ENCODE data around the gene SLC24A3.

Gene SLC24A3

DNA sequence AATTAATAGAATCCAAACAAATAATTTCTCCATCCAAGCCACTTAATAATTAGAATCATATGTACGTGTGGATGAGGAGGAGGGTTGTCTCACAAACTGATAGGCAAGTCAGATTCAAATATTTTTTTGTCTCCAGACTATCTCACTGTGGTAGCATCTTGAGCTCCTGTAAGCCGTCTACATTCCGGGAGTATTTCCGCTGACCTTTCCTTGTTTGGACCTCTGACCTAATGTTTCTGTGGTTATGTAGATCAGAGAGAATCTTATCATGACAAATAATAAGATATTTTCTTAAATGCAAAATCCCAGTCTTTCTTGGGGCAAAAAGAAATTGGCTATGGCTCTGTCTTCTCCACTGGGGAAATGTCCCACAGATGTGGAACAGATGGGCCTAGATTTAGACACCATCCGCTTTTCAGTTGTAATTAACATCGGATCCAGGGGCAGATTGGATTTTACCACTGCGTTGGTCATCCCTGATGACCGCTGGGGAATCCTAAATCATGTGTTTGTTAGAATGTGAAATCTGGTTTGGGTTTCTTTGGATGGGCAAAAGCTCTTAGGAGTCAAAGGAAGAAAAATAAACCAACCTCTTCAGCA, 348.5 kb downstream of the SLC24A3 start:
- no peak for DNase-seq

DNA sequence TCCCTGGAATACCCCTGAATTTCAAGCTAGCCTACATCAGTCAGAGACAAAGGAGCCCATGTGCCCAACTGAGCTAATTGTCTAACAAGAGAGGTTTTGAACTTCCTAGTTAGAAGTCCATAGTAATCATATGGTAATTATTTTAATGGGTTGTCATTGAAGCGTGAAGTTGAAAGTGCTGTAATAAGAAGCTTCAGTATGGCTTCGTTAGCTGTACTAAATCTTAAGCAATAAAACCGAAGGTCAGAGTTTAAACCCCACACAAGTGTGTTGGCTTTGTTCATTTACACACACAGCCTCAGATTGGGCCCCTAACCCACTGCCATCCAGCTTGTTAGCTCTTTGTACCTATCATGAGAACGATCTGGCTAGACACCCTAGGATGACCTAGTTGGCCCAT, 350.0 kb downstream of the SLC24A3 start:
- DNase-seq = no peak

DNA sequence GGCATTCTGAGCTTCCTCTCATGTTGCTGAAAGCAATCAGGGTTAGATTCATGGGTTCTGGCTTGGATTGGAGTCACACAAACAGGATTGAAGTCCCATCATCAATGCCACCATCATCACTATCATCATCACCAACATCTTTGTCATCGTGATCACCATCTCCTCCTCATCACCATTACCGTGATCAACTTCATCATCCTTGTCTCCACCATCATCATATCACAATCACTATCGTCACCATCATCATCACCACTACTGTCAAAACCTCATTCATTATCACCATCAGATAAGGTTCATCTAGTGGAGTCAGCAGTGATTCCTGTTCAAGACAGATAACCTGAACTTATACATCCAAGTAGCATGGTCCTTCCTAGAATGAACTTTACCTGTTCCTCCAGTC, 351.8 kb downstream of the SLC24A3 start:
- DNase-seq = no peak

DNA sequence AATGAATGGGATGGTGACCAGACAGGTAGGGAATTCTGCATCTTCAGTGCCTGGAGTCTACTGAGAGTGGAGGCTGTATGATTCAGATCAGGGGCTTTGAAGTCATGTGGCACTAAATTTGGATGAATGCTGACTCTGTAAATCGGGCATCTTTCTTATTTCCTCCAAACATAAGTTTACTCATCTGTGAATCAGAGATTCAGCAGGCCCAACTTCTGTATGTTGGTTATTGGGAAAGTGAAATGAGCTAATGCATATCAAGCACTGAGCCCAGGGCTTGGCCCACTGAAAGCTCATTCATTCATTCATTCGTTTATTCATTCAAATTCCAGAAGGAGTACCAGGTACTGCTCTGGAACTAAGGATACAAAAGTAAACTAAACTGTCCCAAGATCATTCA, 353.3 kb downstream of the SLC24A3 start:
- DNase-seq = no peak

DNA sequence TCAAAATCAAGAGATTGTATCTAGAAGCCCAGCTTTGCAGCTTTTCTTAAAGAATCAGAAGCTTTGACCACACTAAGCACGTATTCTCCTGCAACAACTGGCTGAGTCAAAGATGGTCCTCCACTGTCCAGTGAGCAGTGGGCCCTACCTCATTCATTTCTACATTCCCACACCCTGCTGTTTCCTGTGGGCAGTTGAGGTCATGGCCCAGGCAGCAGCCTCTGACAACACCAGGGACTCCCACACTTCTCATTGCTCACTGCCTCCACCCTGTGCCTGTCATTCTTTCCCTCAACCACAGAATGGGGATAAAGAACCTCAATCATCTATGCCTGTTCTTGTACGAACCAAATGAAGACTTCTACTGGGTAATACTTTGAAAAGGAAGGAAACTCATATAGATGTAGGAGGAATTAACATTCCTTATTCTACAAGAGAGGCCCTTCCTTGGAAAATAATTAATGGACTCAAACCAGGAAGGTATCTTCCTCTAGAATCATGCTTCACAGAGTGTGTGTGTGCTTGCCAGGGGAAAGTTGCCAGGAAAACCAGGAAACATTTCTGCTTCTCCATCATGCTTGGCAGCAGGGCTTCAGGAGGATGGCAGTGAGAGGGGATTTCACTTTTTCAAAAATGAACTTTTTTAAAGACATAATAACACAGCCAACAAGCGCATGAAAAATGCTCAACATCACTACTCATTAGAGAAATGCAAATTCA, 353.9 kb downstream of the SLC24A3 start:
- no peak for DNase-seq

DNA sequence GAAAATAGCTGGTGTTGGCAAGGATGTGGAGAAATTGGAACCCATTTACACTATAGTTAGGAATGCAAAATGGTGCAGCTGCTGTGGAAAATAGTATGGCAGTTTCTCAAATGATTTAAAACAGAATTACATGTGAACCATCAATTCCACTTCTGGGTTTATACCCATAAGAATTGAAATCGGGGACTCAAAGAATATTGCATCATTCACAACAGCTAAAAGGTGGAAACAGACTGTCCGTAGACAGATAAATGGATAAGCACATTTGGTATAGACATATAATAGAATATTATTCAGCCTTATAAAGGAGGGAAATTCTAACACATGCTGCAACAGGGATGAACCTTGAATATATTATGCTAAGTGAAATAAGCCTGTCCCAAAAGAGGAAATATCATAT, 355.7 kb downstream of the SLC24A3 start:
- no peak for DNase-seq

DNA sequence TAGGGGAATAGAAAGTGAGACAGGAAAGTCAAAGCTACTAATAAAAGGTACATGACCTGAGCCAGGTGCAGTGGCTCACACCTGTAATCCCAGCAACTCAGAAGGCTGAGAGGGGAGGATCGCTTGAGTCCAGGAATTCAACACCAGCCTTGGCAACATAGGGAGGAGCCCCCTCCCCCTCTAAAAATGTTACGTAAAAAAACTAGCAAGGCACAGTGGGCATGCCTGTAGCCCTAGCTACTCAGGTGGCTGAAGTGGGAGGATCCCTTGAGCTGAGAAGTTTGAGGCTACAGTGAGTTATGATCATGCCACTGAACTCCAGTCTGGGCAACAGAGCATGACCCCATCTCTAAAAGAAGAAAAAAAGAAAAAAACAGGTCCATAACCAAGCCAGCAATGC, 359.6 kb downstream of the SLC24A3 start:
- DNase-seq = no peak

DNA sequence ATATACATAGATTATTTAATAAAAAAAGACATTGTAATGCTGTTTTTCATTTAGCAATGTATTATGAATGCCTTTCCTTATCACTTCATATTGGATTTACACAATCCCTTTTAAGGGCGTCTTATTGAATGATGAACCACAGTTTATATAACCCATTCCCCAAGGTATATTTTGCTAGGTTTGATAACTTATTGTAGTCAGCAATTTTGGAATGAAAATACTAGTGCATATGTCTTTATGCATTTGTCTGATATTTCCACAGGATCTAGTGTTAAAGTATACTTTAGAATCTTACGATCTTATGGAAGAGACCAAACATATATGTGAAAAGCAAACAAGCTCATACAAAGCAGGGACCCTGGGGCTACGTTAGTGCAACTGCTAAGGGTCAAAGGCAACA, 365.2 kb downstream of the SLC24A3 start:
- no peak for DNase-seq

DNA sequence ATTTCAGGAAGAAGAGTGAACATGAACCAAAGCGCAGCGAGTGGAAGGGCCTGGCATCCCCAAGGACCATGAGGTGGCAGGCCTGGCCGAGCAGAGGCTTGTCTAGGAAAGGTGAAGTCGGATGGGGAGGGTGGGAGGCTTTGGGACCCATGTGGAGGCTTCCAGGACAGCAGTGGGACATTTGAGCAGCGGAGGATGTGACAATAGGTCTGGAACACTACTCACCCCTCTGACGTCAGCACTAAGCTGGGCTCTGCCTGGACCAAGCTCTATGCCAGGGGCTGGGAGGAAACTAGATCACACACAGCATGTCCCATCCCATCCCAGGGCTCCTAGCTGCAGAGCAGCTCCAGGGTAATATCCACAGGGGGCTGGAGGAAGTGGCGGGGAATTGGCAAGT, 370.3 kb downstream of the SLC24A3 start:
- DNase-seq = no peak

DNA sequence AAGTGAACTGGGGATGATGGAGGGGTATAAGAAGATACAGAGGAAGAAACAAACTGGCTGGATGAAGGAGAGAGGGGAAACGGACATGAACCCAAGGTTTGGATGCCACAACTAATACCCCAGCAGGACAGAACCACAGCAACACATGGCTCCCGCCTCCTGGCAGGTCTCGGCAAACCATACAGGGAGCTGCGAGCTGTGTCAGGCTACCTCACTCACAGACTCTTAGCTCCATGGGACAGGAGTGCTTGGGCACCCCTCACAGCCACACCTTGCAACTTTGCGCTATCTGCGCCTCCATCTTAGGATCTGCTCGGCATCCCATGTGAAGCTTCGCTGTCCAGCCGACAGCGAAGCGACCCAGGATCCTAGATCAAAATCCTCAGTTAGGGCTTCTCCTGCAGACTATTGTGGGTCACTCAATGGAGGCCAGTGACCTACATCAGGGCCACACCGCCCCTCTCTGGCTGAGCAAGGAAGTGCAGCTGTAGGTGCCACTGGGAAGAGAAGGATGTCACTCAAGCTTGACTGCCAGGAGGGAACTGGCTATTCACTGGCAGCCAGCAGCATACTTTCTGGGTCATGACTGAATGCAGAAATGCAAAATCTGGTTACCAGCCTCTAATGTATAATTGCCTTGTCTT, 371.2 kb downstream of the SLC24A3 start:
- peak; percentile 70 for DNase-seq

DNA sequence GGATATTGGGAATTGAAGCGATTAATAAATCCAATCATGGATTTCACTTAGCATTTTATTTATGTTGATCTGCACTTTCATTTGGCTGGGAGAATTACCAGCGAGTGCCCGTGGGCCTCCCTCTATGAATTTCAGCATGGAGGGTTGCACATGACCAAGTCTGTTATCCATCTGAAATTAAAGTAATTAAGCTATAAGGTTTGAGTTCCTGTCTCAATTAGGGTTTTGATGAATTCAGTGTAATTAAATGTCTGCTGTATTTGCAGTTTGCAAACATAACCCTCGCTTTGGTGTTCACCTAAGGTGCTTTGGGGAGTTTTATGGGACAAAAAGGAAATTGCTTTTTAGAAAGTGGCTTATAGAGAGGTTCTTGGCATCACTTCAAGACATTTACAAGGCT, 375.8 kb downstream of the SLC24A3 start:
- DNase-seq = no peak

DNA sequence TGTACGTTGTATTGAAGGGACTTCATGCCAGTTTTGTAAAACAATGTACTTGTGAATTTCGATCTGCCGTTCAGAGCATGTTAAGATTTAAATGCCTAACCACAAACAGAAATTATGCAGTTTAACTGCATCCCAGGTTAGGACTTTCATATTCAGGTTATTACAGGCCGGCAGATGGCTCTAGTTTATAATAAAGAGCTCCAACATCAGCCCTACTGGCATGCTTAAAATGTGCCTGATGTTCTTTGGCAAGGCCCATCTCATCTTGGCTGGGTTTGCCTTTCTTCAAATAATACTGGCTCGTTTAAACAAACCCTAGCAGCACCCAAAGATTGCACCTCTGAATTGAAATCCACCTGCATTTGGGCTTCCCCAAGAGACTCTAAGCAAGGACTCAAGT, 376.3 kb downstream of the SLC24A3 start:
- peak; percentile 58 for DNase-seq

DNA sequence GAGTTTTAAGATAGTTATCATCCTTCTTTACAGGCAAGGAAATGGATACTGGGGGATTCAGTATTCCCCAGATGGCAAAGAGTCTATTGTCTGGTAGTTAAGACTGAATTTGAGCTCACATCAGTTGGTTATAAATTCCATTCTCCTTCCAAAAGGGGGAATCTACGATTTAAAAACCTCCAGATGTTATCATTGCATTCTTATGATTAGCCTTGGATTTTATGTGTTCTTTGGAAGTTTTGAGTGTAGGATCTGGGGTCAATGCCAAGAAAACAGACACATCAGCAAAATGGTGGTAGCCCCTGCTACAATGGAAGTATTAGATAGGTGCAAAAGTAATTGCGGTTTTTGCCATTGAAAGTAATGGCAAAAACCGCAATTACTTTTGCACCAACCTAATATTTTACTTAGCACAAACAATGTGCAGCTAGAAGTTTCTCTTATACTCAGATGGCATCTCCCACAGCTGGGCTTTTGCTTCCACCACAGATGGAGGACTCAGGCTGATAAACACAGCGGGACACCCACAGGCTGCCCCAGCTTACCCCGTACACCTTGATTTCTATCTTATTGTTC, 377.4 kb downstream of the SLC24A3 start:
- DNase-seq = no peak

DNA sequence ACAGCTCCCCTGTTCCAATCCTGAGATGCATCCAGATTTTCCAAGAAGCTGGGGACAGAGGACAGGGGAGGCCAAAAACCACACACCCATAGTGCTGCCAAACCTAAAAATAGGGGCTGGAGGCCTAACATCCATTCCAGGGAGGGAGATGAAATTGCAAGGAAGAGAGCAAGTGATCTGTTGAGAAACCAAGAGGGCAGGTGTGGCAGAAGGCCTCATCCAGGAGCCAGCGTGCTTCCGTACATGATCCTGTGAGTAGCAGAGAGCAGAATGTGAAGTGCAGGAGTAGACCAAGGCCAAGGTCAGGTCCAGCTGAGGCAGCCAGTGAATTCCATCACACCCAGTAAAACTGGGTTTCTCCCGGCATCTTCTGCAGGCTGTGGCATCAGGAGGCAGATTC, 377.9 kb downstream of the SLC24A3 start:
- DNase-seq = no peak

DNA sequence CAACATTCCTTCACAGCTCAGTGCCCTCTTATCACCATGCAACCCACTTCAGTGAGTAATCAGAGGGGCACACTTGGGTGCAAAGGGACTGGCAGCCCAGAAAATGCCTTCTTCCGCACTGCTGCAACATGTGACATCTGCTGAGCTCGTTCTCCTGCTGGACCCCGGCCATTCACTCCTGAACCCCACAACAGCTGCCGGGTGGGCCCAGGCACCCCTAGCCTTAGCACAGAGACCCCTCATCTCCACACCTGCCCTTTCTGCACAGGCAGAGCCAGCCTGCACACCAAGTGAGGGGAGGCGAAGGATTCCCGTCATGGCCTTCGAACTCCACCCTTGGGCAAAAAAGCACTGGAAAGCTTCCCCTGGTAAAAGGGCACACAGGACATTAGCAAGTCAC, 381.3 kb downstream of the SLC24A3 start:
- no peak for DNase-seq

DNA sequence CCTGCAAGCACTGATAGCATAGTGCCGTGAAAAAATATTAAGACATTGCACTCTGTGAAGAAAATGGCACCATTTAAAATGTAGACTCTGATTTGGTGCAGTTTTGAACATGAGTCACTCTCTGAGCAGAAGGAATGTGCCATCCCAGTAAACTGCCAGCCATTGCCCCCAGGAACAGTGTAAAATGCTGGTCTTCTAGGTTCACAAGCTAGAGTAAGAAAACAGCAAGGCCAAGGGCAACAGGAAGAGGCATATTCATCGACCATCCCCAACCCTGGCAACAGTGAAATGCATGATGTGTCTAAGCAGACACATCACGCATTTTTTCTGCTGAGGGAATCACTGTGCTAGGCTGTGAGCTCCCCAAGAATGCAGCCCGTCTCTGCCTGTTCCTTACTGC, 382.5 kb downstream of the SLC24A3 start:
- no peak for DNase-seq

DNA sequence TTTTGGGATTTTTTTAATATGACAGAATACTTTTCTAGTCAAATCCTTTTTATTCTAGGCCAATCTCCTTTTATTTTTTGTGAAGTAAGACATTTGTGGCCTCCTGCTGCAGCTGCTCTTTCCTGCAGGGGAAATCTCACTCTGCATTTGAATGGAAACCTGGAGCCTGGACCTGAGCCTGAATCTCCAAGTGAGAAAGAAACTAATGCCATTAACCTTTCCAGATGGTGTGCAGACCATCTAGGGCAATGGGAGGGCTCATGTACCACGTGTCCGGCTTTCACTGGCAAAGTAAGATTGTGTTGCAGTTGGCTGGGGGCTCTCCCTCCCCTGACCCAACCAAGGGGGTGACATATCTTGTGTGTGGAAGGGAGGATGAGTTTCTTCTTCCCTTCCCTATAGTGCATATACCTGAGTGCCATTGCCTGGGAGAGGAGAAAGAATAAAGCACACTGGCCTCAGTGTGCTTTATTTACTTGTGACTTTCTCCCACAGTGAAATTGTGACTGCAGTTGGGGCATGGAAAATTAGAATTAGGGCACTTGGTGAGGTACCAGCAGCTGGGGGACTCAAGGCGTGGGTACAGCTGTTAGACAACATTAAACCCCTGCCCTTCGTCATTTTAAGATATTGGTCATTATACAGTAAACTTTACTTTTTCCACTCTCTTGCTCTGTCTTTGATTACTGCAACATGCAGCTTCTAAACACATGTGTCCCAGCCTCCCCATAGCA, 385.8 kb downstream of the SLC24A3 start:
- no peak for DNase-seq

DNA sequence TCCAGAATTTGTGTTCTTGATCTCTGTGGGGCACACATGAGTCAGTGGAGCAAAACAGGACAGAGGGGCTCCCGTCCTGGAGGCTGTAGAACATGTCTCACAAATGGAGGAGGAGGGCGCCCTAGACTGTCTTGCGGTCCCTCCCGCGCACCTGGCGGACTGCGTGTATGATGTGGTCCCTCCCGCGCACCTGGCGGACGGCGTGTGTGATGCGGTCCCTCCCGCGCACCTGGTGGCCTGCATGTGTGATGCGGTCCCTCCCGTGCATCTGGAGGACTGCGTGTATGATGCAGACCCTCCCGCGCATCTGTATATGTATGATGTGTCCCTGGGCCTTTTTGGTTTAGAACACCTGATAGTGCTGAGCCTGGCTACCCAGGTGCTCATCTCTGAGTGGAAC, 386.8 kb downstream of the SLC24A3 start:
- no peak for DNase-seq

DNA sequence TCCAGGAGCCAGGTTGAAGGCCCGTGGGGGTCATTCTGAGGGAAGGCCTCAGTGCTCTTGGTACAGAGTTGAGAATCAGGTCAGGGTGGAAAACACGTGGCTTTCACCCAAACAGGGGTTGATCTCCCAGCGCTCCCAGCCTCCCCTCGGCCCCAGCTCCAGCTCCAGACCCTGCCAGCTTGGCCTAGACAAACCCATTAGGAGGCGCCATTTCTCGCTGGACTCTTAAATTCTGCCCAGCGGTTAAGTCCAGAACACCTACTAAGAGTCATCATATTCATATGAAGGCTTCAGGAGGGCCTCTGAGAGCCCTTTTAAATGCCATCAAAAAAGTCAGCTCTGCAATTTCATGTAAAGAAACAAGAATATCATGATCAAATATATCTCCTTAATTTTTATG, 387.6 kb downstream of the SLC24A3 start:
- DNase-seq = no peak

DNA sequence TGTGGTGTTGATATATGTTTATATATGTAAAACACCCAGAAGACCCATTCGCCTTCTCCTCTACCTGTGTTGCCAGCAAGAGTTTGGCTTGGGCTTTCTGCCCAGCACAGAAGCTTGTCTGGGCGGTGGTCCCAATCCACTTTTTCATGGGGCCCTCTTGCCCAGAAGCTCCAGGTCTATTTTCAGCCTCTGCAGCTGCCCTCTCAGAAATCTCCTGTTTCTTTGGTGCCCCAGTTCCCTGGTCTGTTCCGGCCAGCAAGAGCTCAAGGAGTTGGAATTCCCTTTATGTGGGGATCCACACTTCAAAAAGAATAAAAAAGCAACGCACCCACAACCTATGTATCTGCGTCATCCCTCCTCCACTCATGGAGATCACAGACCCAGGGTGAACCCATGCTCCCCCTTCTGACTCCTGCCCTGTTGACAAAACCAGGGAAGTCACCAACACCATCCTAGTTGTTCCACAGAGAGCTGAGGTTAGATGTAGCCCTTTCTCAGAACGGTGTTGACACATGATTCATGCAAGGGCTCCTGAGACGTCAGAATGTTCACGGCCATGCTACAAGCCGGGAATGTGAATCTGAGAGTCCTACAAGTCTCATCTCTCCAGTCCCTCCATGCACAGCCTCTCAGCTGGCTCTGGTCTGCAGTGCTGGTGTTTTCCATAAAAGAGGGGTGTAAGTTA, 388.8 kb downstream of the SLC24A3 start:
- peak; percentile 47 for DNase-seq

DNA sequence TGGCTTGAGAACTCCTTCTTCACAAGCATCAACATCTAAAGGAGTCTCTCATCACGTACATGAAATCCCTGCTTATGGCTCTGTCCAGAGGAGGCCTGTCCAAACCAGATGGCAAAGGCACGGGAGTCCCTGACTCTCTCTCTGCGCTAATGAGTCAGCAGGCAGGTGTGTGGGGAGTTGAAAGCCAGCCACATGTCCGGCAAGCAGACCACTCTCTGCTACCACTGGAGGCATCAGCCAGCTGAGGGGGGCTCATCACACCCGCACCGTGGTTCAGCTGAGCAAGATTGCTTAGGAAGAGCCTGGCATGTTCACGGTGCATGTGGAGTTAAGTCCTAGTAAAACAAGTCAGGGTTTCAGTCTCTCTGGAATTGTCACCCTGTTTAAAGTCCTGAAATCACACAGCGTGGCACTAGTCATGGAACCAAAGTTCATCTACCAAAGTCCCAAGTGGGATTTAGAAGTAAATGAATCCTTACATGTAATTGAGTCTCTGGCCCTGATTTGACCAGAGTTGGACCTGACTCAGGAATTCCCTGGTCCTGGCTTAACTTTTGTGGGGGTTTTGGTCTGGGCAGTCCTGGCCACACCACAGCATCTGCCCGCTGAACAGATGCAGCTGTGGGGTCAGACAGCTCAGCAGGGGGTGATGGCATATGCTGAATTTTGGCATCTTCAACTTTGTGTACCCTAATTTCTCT, 390.4 kb downstream of the SLC24A3 start:
- DNase-seq = peak; percentile 54

DNA sequence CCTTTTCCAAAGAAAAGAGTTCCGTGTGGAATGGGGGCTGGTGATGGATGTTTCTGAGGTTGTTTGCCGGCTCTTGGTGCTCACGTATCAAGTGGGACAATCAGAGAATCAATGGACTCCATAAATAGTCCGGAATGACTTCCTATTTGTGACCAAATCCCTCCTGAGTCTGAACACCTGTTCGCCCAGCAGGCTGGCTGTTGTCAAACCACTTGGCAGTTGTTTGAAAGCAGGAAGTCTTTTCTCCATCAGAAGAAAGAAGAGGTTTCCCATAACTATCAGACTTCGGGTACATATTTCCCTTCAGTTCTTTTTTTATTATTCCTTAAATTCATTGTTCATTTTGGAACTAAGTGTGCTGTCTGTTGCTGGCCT, 390.9 kb downstream of the SLC24A3 start:
- peak; percentile 37 for DNase-seq

All from femur (tissue), 1 donor.